Measurements from ENCODE around the gene SOX8. TPM values are rescaled to one million over a fixed set of nuclear protein-coding genes. Genes with fewer than 3 reads are reported as not detected.

Gene SOX8
- total RNA-seq, 1 donor from 2014 or later: 0.15 TPM

DNA sequence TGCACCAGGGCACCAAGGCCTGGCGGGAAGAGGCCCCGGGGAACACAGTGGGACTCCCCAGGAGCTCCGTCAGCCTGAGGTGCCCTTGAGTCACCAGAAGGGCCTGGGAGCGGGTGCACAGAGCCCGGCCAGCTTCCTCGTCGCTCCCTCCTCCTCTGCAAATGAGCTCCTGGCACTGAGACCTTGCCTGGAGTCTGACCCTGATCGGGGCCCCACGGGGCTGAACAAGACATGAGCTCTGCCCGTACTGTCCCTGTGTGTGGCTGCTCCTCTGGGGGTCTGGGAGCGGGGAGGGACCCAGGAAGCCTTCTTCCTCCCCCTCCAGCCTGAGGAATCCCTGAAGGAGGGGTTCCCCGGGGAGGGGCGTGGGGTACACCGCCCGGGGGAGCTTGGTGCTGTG, 54.6 kb downstream of the SOX8 start:
- no peak overlapping the region for H3K27ac Mint-ChIP-seq (ENCODE audit: unreplicated experiment)
- peaks cover 4% of the 10 kb centered on the region for H3K4me1 Mint-ChIP-seq (ENCODE audit: low read depth)
- no peaks in the 10 kb centered on the region for H3K9me3 Mint-ChIP-seq (ENCODE audit: low read depth)
- no peak overlapping the region for H3K4me3 Mint-ChIP-seq (ENCODE audit: unreplicated experiment)
- H3K36me3 Mint-ChIP-seq (ENCODE audit: low read depth): no peaks in the 10 kb centered on the region
- H3K27me3 Mint-ChIP-seq (ENCODE audit: low read depth): no peaks in the 10 kb centered on the region
- no peak for DNase-seq (ENCODE audit: low spot score)
- TF ChIP-seq CTCF (IDR thresholded peaks at IDR 0.05): no peak

Other genes with a start within 250 kb of the SOX8 start
- 20.5 to 26.6 TPM (median 22.1 TPM) in 3 replicates for gene CIAO3, start 240.8 kb upstream of the SOX8 start, total RNA-seq
- 0.41 TPM in 1 of 3 replicates, not detected in the others for gene MSLN, start 221.0 kb upstream of the SOX8 start, total RNA-seq
- gene RPUSD1, start 193.4 kb upstream of the SOX8 start, total RNA-seq: 17.6 to 21.6 TPM (median 19.6 TPM) in 3 replicates
- 12.8 to 35.9 TPM (median 13.3 TPM) in 3 replicates for gene CHTF18, start 193.2 kb upstream of the SOX8 start, total RNA-seq
- gene GNG13, start 181.0 kb upstream of the SOX8 start, total RNA-seq: not detected in 3 replicates
- gene LMF1, start 10.8 kb upstream of the SOX8 start, total RNA-seq: 21.6 to 25.6 TPM (median 21.7 TPM) in 3 replicates
- gene SSTR5, start 91.0 kb downstream of the SOX8 start, total RNA-seq: not detected in 3 replicates
- gene C1QTNF8, start 114.5 kb downstream of the SOX8 start, total RNA-seq: not detected in 3 replicates
- gene CACNA1H, start 171.3 kb downstream of the SOX8 start, total RNA-seq: 55.9 to 73.4 TPM (median 73.2 TPM) in 3 replicates
- gene TPSG1, start 243.5 kb downstream of the SOX8 start, total RNA-seq: not detected in 3 replicates
- not detected in 3 replicates for gene TPSB2, start 248.4 kb downstream of the SOX8 start, total RNA-seq

Measured in chondrocyte (in vitro differentiated cells).